Measurements from ENCODE around the gene PIBF1. TPM values are rescaled to one million over a fixed set of nuclear protein-coding genes. Genes with fewer than 3 reads are reported as not detected.

Gene PIBF1
- total RNA-seq, 1 donor from 2014 or later = 40.2 TPM

- H3K27me3 Mint-ChIP-seq (ENCODE audit: low read depth) = no peaks in the 10 kb centered on the region
- peaks cover 23% of the 10 kb centered on the region for H3K36me3 Mint-ChIP-seq
- no peak for DNase-seq (ENCODE audit: low spot score in 2 of 2, unreplicated experiment in 2 of 2)
- H3K4me3 Mint-ChIP-seq = no peak overlapping the region
- H3K4me1 Mint-ChIP-seq = no peaks in the 10 kb centered on the region
- H3K27ac Mint-ChIP-seq = no peak overlapping the region
- no peaks in the 10 kb centered on the region for H3K9me3 Mint-ChIP-seq
- TF ChIP-seq CTCF (IDR thresholded peaks at IDR 0.05; ENCODE audit: unreplicated experiment) = no peak
Measured at GRCh38 chr13:72850959-72851677, 69.2 kb downstream of the PIBF1 start.

- no peaks in the 10 kb centered on the region for H3K4me1 Mint-ChIP-seq
- DNase-seq (ENCODE audit: low spot score in 2 of 2, unreplicated experiment in 2 of 2) = no peak
- TF ChIP-seq CTCF (IDR thresholded peaks at IDR 0.05; ENCODE audit: unreplicated experiment) = no peak
- peaks cover 18% of the 10 kb centered on the region for H3K36me3 Mint-ChIP-seq
- no peaks in the 10 kb centered on the region for H3K9me3 Mint-ChIP-seq
- no peak overlapping the region for H3K27ac Mint-ChIP-seq
- no peak overlapping the region for H3K4me3 Mint-ChIP-seq
- no peaks in the 10 kb centered on the region for H3K27me3 Mint-ChIP-seq (ENCODE audit: low read depth)
Measured at GRCh38 chr13:72851678-72852014, 69.7 kb downstream of the PIBF1 start.

- no peaks in the 10 kb centered on the region for H3K4me1 Mint-ChIP-seq
- no peak overlapping the region for H3K27ac Mint-ChIP-seq
- H3K27me3 Mint-ChIP-seq (ENCODE audit: low read depth) = no peaks in the 10 kb centered on the region
- DNase-seq (ENCODE audit: low spot score in 2 of 2, unreplicated experiment in 2 of 2) = no peak
- TF ChIP-seq CTCF (IDR thresholded peaks at IDR 0.05; ENCODE audit: unreplicated experiment) = no peak
- peaks cover 18% of the 10 kb centered on the region for H3K36me3 Mint-ChIP-seq
- H3K4me3 Mint-ChIP-seq = no peak overlapping the region
- no peaks in the 10 kb centered on the region for H3K9me3 Mint-ChIP-seq
Measured at GRCh38 chr13:72852207-72852606, 70.3 kb downstream of the PIBF1 start.

GRCh38 chr13:72853000-72853399, 71.1 kb downstream of the PIBF1 start:
- peaks cover 11% of the 10 kb centered on the region for H3K36me3 Mint-ChIP-seq
- H3K27ac Mint-ChIP-seq = no peak overlapping the region
- H3K9me3 Mint-ChIP-seq = no peaks in the 10 kb centered on the region
- no peaks in the 10 kb centered on the region for H3K4me1 Mint-ChIP-seq
- H3K4me3 Mint-ChIP-seq = no peak overlapping the region
- no peak for DNase-seq (ENCODE audit: low spot score in 2 of 2, unreplicated experiment in 2 of 2)
- H3K27me3 Mint-ChIP-seq (ENCODE audit: low read depth) = no peaks in the 10 kb centered on the region
- TF ChIP-seq CTCF (IDR thresholded peaks at IDR 0.05; ENCODE audit: unreplicated experiment) = no peak

GRCh38 chr13:72864142-72865011, 82.4 kb downstream of the PIBF1 start:
- DNase-seq (ENCODE audit: low spot score in 2 of 2, unreplicated experiment in 2 of 2) = no peak
- no peak for TF ChIP-seq CTCF (IDR thresholded peaks at IDR 0.05; ENCODE audit: unreplicated experiment)
- Mint-ChIP-seq H3K27me3 (ENCODE audit: low read depth) (no peaks in the 10 kb centered on the region), H3K4me1 (no peaks in the 10 kb centered on the region), H3K36me3 (peaks cover 33% of the 10 kb centered on the region), H3K9me3 (peaks cover 10% of the 10 kb centered on the region), H3K4me3 (no peak overlapping the region), H3K27ac (no peak overlapping the region)
